ENCODE measurements around the gene BBOF1. TPM values are rescaled to one million over a fixed set of nuclear protein-coding genes. Genes with fewer than 3 reads are reported as not detected.

The BBOF1 gene
- total and polyA plus RNA-seq, 5 donors from 2014 or later: 0.59 to 2.4 (median 1.6) TPM

GRCh38 chr14:74083161-74083560 lies 64.0 kb downstream of the BBOF1 start:
- Mint-ChIP-seq H3K27me3 (no peaks in the 10 kb centered on the region), H3K27ac (peak overlapping the region in 2 of 3 donors; percentile 32 to 93), H3K36me3 (no peaks in the 10 kb centered on the region), H3K9me3 (no peaks in the 10 kb centered on the region), H3K4me1 (peaks cover 15 to 42% (median 23%) of the 10 kb centered on the region in 4 donors), H3K4me3 (peak overlapping the region; percentile 90 to 99 (median 94))
- Histone ChIP-seq H3K27ac (ENCODE audit: insufficient read depth, low read length, poor library complexity, severe bottlenecking) (no peak overlapping the region), H3K36me3 (ENCODE audit: control insufficient read depth, insufficient read depth, low read length) (no peaks in the 10 kb centered on the region), H3K4me3 (ENCODE audit: low read depth, low read length) (peak overlapping the region; percentile 76), H3K9me3 (ENCODE audit: control insufficient read depth in 2 of 2, low read length in 2 of 2) (no peaks in the 10 kb centered on the region), H3K27me3 (ENCODE audit: control insufficient read depth, insufficient read depth, low read length) (no peaks in the 10 kb centered on the region), H3K4me1 (ENCODE audit: control insufficient read depth, insufficient read depth, low read length, poor library complexity, severe bottlenecking) (peaks cover 18% of the 10 kb centered on the region)
- DNase-seq (no peak), ATAC-seq (ENCODE audit: low read depth in 2 of 2) (no peak)

GRCh38 chr14:74083784-74084276 lies 64.7 kb downstream of the BBOF1 start:
- no peaks in the 10 kb centered on the region for H3K9me3 Mint-ChIP-seq
- H3K27ac Mint-ChIP-seq: peak overlapping the region; percentile 63 to 98 (median 93)
- ATAC-seq (ENCODE audit: low read depth in 2 of 2) (no peak), DNase-seq (no peak)
- peak overlapping the region; percentile 76 for H3K4me3 ChIP-seq (ENCODE audit: low read depth, low read length)
- peak overlapping the region; percentile 90 to 99 (median 94) for H3K4me3 Mint-ChIP-seq
- H3K4me1 Mint-ChIP-seq: peaks cover 15 to 44% (median 26%) of the 10 kb centered on the region in 4 donors
- H3K27me3 Mint-ChIP-seq: no peaks in the 10 kb centered on the region
- H3K27ac ChIP-seq (ENCODE audit: insufficient read depth, low read length, poor library complexity, severe bottlenecking): peak overlapping the region; percentile 72
- no peaks in the 10 kb centered on the region for H3K36me3 ChIP-seq (ENCODE audit: control insufficient read depth, insufficient read depth, low read length)
- H3K36me3 Mint-ChIP-seq: peaks cover 2% of the 10 kb centered on the region
- no peaks in the 10 kb centered on the region for H3K27me3 ChIP-seq (ENCODE audit: control insufficient read depth, insufficient read depth, low read length)
- H3K9me3 ChIP-seq (ENCODE audit: control insufficient read depth in 2 of 2, low read length in 2 of 2): no peaks in the 10 kb centered on the region
- H3K4me1 ChIP-seq (ENCODE audit: control insufficient read depth, insufficient read depth, low read length, poor library complexity, severe bottlenecking): peaks cover 18% of the 10 kb centered on the region

DNA sequence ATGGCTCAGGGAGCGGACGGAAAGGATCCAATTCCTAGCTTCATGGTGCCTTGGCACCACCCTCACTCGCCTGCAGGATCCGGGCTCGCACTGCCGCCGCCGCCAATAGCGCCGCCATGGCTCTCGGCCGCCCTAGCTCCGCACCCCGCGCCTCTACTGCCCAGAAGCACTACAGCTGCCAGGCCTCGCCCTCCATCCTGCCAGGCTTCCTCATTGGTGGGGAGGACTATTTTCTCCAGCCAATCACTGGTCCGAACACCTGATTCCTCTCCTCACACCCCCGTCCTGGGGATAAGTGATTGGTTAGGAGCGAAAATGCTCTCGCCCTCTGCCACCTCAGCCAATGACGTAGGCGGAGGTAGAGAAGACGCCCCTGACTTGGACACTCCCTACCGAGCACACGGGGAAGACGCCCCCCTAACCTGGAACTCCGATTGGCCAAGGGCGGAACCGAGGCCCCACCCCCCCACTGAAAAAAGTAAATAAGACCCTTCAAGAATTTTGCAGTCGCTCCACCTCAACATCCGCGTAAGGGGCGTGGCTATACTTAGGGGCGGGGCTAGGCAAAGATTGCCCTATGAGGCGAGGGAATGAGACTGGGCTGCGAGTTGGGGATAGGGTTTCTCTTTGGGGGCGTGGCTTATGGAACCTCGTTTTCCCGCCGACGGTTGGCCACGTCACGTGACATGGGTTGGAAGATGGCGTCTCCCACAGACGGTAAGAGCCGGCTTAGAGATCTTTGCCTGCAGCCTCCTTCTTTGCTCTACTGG lies 65.3 kb downstream of the BBOF1 start, which contains the start of the genes ALDH6A1 and LIN52:
Gene ALDH6A1 (minus strand): TSS at position 177 of the 770 bp plus-strand sequence. CDS start 59 bp downstream, at position 118.
Gene LIN52 (plus strand): TSS at position 680 of the 770 bp plus-strand sequence. CDS start 19 bp downstream, at position 699.
- H3K4me1 Mint-ChIP-seq: peaks cover 15 to 48% (median 31%) of the 10 kb centered on the region in 4 donors
- peak; percentile 100 for DNase-seq
- Histone ChIP-seq H3K27ac (ENCODE audit: insufficient read depth, low read length, poor library complexity, severe bottlenecking) (peak within 1 kb of the TSS; percentile 78), H3K27me3 (ENCODE audit: control insufficient read depth, insufficient read depth, low read length) (no peaks in the 10 kb centered on the region), H3K4me1 (ENCODE audit: control insufficient read depth, insufficient read depth, low read length, poor library complexity, severe bottlenecking) (peaks cover 18% of the 10 kb centered on the region), H3K9me3 (ENCODE audit: control insufficient read depth in 2 of 2, low read length in 2 of 2) (no peaks in the 10 kb centered on the region), H3K4me3 (ENCODE audit: low read depth, low read length) (peak within 1 kb of the TSS; percentile 98), H3K36me3 (ENCODE audit: control insufficient read depth, insufficient read depth, low read length) (no peaks in the 10 kb centered on the region)
- H3K36me3 Mint-ChIP-seq: peaks cover 6% of the 10 kb centered on the region
- H3K27me3 Mint-ChIP-seq: no peaks in the 10 kb centered on the region
- H3K9me3 Mint-ChIP-seq: no peaks in the 10 kb centered on the region
- peak within 1 kb of the TSS; percentile 90 to 99 (median 94) for H3K4me3 Mint-ChIP-seq
- peak within 1 kb of the TSS; percentile 76 to 98 (median 93) for H3K27ac Mint-ChIP-seq
- peak; percentile 92 to 93 for ATAC-seq (ENCODE audit: low read depth in 2 of 2)

- H3K27me3 Mint-ChIP-seq: no peaks in the 10 kb centered on the region
- Histone ChIP-seq H3K27ac (ENCODE audit: insufficient read depth, low read length, poor library complexity, severe bottlenecking) (peak overlapping the region; percentile 78), H3K4me1 (ENCODE audit: control insufficient read depth, insufficient read depth, low read length, poor library complexity, severe bottlenecking) (peaks cover 18% of the 10 kb centered on the region), H3K27me3 (ENCODE audit: control insufficient read depth, insufficient read depth, low read length) (no peaks in the 10 kb centered on the region), H3K4me3 (ENCODE audit: low read depth, low read length) (peak overlapping the region; percentile 98), H3K9me3 (ENCODE audit: control insufficient read depth in 2 of 2, low read length in 2 of 2) (no peaks in the 10 kb centered on the region), H3K36me3 (ENCODE audit: control insufficient read depth, insufficient read depth, low read length) (no peaks in the 10 kb centered on the region)
- ATAC-seq (ENCODE audit: low read depth in 2 of 2) (peak in 1 of 2 donors; percentile 1), DNase-seq (no peak)
- peaks cover 6% of the 10 kb centered on the region for H3K36me3 Mint-ChIP-seq
- H3K4me1 Mint-ChIP-seq: peaks cover 15 to 48% (median 31%) of the 10 kb centered on the region in 4 donors
- no peaks in the 10 kb centered on the region for H3K9me3 Mint-ChIP-seq
- H3K4me3 Mint-ChIP-seq: peak overlapping the region; percentile 90 to 99 (median 94)
- peak overlapping the region; percentile 76 to 98 (median 93) for H3K27ac Mint-ChIP-seq
These were observed 66.0 kb downstream of the BBOF1 start for GRCh38 chr14:74085047-74085637.

DNA sequence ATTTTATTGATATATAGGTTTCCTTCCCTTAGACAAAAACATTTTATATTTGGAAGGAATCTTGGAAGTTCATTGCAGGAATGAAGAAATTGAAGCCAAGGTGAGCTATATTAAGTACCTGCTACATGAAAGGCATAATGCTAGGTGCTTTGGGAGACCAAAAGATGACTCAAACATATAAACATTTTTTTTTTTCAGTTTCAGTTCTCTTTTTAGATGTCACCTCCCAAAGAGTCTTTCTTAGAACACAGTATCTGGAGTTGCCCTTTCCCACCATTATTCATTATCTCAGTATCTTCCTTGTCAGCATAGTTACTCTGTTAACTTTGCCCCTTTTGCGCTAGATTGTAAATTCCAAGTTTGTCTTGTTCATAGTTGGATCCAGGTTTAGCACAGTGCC lies 66.7 kb downstream of the BBOF1 start:
- Histone ChIP-seq H3K4me1 (ENCODE audit: control insufficient read depth, insufficient read depth, low read length, poor library complexity, severe bottlenecking) (peaks cover 18% of the 10 kb centered on the region), H3K27me3 (ENCODE audit: control insufficient read depth, insufficient read depth, low read length) (no peaks in the 10 kb centered on the region), H3K36me3 (ENCODE audit: control insufficient read depth, insufficient read depth, low read length) (peaks cover under 1% of the 10 kb centered on the region), H3K27ac (ENCODE audit: insufficient read depth, low read length, poor library complexity, severe bottlenecking) (peak overlapping the region; percentile 78), H3K4me3 (ENCODE audit: low read depth, low read length) (peak overlapping the region; percentile 98), H3K9me3 (ENCODE audit: control insufficient read depth in 2 of 2, low read length in 2 of 2) (no peaks in the 10 kb centered on the region)
- peak overlapping the region; percentile 90 to 99 (median 94) for H3K4me3 Mint-ChIP-seq
- H3K4me1 Mint-ChIP-seq: peaks cover 17 to 46% (median 28%) of the 10 kb centered on the region in 4 donors
- ATAC-seq (ENCODE audit: low read depth in 2 of 2): no peak
- peak overlapping the region; percentile 76 to 98 (median 93) for H3K27ac Mint-ChIP-seq
- no peaks in the 10 kb centered on the region for H3K9me3 Mint-ChIP-seq
- peaks cover 9% of the 10 kb centered on the region for H3K36me3 Mint-ChIP-seq
- DNase-seq: peak in 1 of 3 donors; percentile 53
- H3K27me3 Mint-ChIP-seq: no peaks in the 10 kb centered on the region

- no peak for ATAC-seq (ENCODE audit: low read depth in 2 of 2)
- Histone ChIP-seq H3K4me3 (ENCODE audit: low read depth, low read length) (no peak overlapping the region), H3K27ac (ENCODE audit: insufficient read depth, low read length, poor library complexity, severe bottlenecking) (no peak overlapping the region), H3K4me1 (ENCODE audit: control insufficient read depth, insufficient read depth, low read length, poor library complexity, severe bottlenecking) (peaks cover 10% of the 10 kb centered on the region), H3K36me3 (ENCODE audit: control insufficient read depth, insufficient read depth, low read length) (peaks cover 13% of the 10 kb centered on the region), H3K9me3 (ENCODE audit: control insufficient read depth in 2 of 2, low read length in 2 of 2) (no peaks in the 10 kb centered on the region), H3K27me3 (ENCODE audit: control insufficient read depth, insufficient read depth, low read length) (no peaks in the 10 kb centered on the region)
- Mint-ChIP-seq H3K27ac (no peak overlapping the region), H3K4me1 (peaks cover 13 to 26% (median 19%) of the 10 kb centered on the region in 4 donors), H3K27me3 (no peaks in the 10 kb centered on the region), H3K9me3 (no peaks in the 10 kb centered on the region), H3K36me3 (peaks cover 13% of the 10 kb centered on the region), H3K4me3 (peak overlapping the region in 1 of 4 donors; percentile 51)
- peak in 1 of 3 donors; percentile 31 for DNase-seq
These were observed 70.3 kb downstream of the BBOF1 start for GRCh38 chr14:74089251-74090020.

- H3K36me3 Mint-ChIP-seq: peaks cover 49% of the 10 kb centered on the region
- Histone ChIP-seq H3K4me1 (ENCODE audit: control insufficient read depth, insufficient read depth, low read length, poor library complexity, severe bottlenecking) (no peaks in the 10 kb centered on the region), H3K4me3 (ENCODE audit: low read depth, low read length) (no peak overlapping the region), H3K36me3 (ENCODE audit: control insufficient read depth, insufficient read depth, low read length) (peaks cover 16% of the 10 kb centered on the region), H3K9me3 (ENCODE audit: control insufficient read depth in 2 of 2, low read length in 2 of 2) (no peaks in the 10 kb centered on the region), H3K27ac (ENCODE audit: insufficient read depth, low read length, poor library complexity, severe bottlenecking) (no peak overlapping the region), H3K27me3 (ENCODE audit: control insufficient read depth, insufficient read depth, low read length) (no peaks in the 10 kb centered on the region)
- H3K4me1 Mint-ChIP-seq: peaks cover 0 to 14% (median 0%) of the 10 kb centered on the region in 4 donors
- no peak for DNase-seq
- H3K4me3 Mint-ChIP-seq: no peak overlapping the region
- no peaks in the 10 kb centered on the region for H3K27me3 Mint-ChIP-seq
- ATAC-seq (ENCODE audit: low read depth in 2 of 2): no peak
- H3K9me3 Mint-ChIP-seq: no peaks in the 10 kb centered on the region
- no peak overlapping the region for H3K27ac Mint-ChIP-seq
These were observed 86.2 kb downstream of the BBOF1 start for GRCh38 chr14:74105381-74105780.
